A549 (cell line): ENCODE measurements around the gene PPP2R5C. TPM values are rescaled to one million over a fixed set of nuclear protein-coding genes. Genes with fewer than 3 reads are reported as not detected.

Experiments
- ATAC-seq, 2 experiments: fragments of 200-7000 bp in 1 of 2; fragments of >200 bp in 1 of 2; cut with Nextera tagmentation in 1 of 2; cut with Tn5 transposase in 1 of 2; 3 replicates each; pipeline versions ENCODE4 v1.8.0 to v1.9.1; 2018 to 2020; ENCODE audit warnings: mild to moderate bottlenecking in 1 of 2, moderate library complexity in 1 of 2
- CTCF ChIA-PET: fragments of 300-600 bp; sonication (Branson Sonifier 250); formaldehyde crosslinking; extraction: SDS; loops from one replicate; lab custom pipeline; 2021; ENCODE audit warnings: antibody characterized with exemption, inconsistent platforms; lab: Yijun Ruan, JAX
- POLR2A ChIA-PET: fragments of 350-600 bp; formaldehyde crosslinking; extraction: SDS; loops from one replicate; lab custom pipeline; 2021; ENCODE audit warnings: antibody characterized with exemption, inconsistent platforms; lab: Yijun Ruan, JAX
- DNase-seq, 2 experiments: peaks; one replicate each; pipeline versions ENCODE4 v3.0.0 to v3.0.0-alpha.2; 2011 to 2016; ENCODE audit warnings: low read depth in 1 of 2, low spot score in 1 of 2
- FAIRE-seq: peaks from 2 replicates; lab custom pipeline; 2011; peaks lifted over from hg19 to GRCh38; lab: Jason Lieb, UNC
- H3K27ac ChIP-seq, 2 experiments: fragments of >200 bp; sonication (Bioruptor Twin); formaldehyde crosslinking; 3 replicates each; pipeline ENCODE4 v1.5.1; 2016 to 2017
- H3K4me1 ChIP-seq: fragments of >200 bp; sonication (Bioruptor Twin); formaldehyde crosslinking; 3 replicates; pipeline ENCODE4 v1.6.1; 2016
- H3K4me2 ChIP-seq: fragments of >200 bp; sonication (Bioruptor Twin); formaldehyde crosslinking; 3 replicates; pipeline ENCODE4 v1.6.1; 2016
- H3K4me3 ChIP-seq: fragments of >200 bp; sonication (Bioruptor Twin); formaldehyde crosslinking; 3 replicates; pipeline ENCODE4 v1.5.1; 2016
- H3K9me3 ChIP-seq: fragments of >200 bp; sonication (Bioruptor Twin); formaldehyde crosslinking; 3 replicates; pipeline ENCODE4 v1.6.1; 2016
- ATOH8 ChIP-seq: fragments of 250-450 bp; sonication (Bioruptor Pico); IDR thresholded peaks from 2 replicates; pipeline ENCODE4 v1.5.0; 2020; ENCODE audit warnings: low read depth, mild to moderate bottlenecking, moderate library complexity
- BHLHE40 ChIP-seq: IDR thresholded peaks from 2 replicates; pipeline ENCODE4 v1.6.1; 2012; ENCODE audit warnings: low read depth, low read length, inconsistent platforms
- CEBPB ChIP-seq, 2 experiments: fragments of >200 bp in 1 of 2; sonication (Bioruptor Twin) in 1 of 2; formaldehyde crosslinking in 1 of 2; IDR thresholded peaks; 2 replicates each; pipeline ENCODE4 v1.6.1; 2012 to 2016
- CHD2 ChIP-seq: fragments of 150-350 bp; IDR thresholded peaks from 2 replicates; pipeline ENCODE4 v1.6.1; 2014; ENCODE audit warnings: low read length; ENCODE audit not compliant: partially characterized antibody
- CHD4 ChIP-seq: fragments of 200-600 bp; sonication (generic); IDR thresholded peaks from 2 replicates; pipeline ENCODE4 v1.6.1; 2016; ENCODE audit warnings: antibody characterized with exemption, mild to moderate bottlenecking, borderline replicate concordance
- EHMT2 ChIP-seq: fragments of 200-600 bp; sonication (generic); IDR thresholded peaks from 2 replicates; pipeline ENCODE4 v1.6.1; 2016; ENCODE audit warnings: antibody characterized with exemption, low read depth, mild to moderate bottlenecking, moderate library complexity
- ELK1 ChIP-seq: fragments of 150-350 bp; IDR thresholded peaks from 2 replicates; pipeline ENCODE4 v1.6.1; 2014; ENCODE audit warnings: low read depth, mild to moderate bottlenecking, low read length
- EP300 ChIP-seq, 2 experiments: fragments of >200 bp; sonication (Bioruptor Twin); formaldehyde crosslinking; IDR thresholded peaks; 2 replicates in 1 of 2; 3 replicates in 1 of 2; pipeline ENCODE4 v1.6.1; 2016 to 2017
- FOSB ChIP-seq: fragments of 250-450 bp; sonication (Bioruptor Pico); IDR thresholded peaks from 2 replicates; pipeline ENCODE4 v1.5.0; 2020; ENCODE audit warnings: mild to moderate bottlenecking, moderate library complexity
- GATA3 ChIP-seq: IDR thresholded peaks from 2 replicates; pipeline ENCODE4 v1.6.1; 2012; ENCODE audit warnings: borderline replicate concordance
- HDAC2 ChIP-seq: fragments of 200-600 bp; sonication (generic); IDR thresholded peaks from 2 replicates; pipeline ENCODE4 v1.6.1; 2016
- HES2 ChIP-seq: fragments of >200 bp; sonication (Bioruptor Twin); formaldehyde crosslinking; IDR thresholded peaks from 2 replicates; pipeline ENCODE4 v1.6.1; 2016
- HEYL ChIP-seq: fragments of 250-450 bp; sonication (Bioruptor Pico); IDR thresholded peaks from 2 replicates; pipeline ENCODE4 v1.8.0; 2021; ENCODE audit warnings: mild to moderate bottlenecking, moderate library complexity
- HOXB5 ChIP-seq: fragments of 250-450 bp; sonication (Bioruptor Pico); IDR thresholded peaks from 2 replicates; pipeline ENCODE4 v1.5.0; 2020; ENCODE audit warnings: mild to moderate bottlenecking, moderate library complexity
- JUNB ChIP-seq: fragments of >200 bp; sonication (Bioruptor Twin); formaldehyde crosslinking; IDR thresholded peaks from 2 replicates; pipeline ENCODE4 v1.6.1; 2016
- MAFK ChIP-seq: fragments of 450-650 bp; IDR thresholded peaks from 2 replicates; pipeline ENCODE4 v1.6.1; 2014; ENCODE audit not compliant: partially characterized antibody
- MAX ChIP-seq: IDR thresholded peaks from 2 replicates; pipeline ENCODE4 v1.6.1; 2012
- MYC ChIP-seq: IDR thresholded peaks from 2 replicates; pipeline ENCODE4 v1.6.1; 2012; ENCODE audit warnings: mild to moderate bottlenecking, inconsistent platforms, low read length, improper control_type of control experiment, borderline replicate concordance
- NPAS2 ChIP-seq: fragments of 250-450 bp; sonication (Bioruptor Pico); IDR thresholded peaks from 2 replicates; pipeline ENCODE4 v1.8.0; 2022; ENCODE audit warnings: mild to moderate bottlenecking, moderate library complexity, borderline replicate concordance
- PBX3 ChIP-seq: IDR thresholded peaks from 2 replicates; pipeline ENCODE4 v1.6.1; 2012
- RCOR1 ChIP-seq: fragments of 150-350 bp; IDR thresholded peaks from 2 replicates; pipeline ENCODE4 v1.6.1; 2014; ENCODE audit warnings: antibody characterized with exemption, low read length, low read depth
- SMC3 ChIP-seq: fragments of >200 bp; sonication (Bioruptor Twin); formaldehyde crosslinking; IDR thresholded peaks from 3 replicates; pipeline ENCODE4 v1.6.1; 2018; ENCODE audit warnings: inconsistent platforms
- TFCP2L1 ChIP-seq: fragments of 250-450 bp; sonication (Bioruptor Pico); IDR thresholded peaks from 2 replicates; pipeline ENCODE4 v1.5.0; 2021; ENCODE audit warnings: mild to moderate bottlenecking
- TP53 ChIP-seq: fragments of 250-450 bp; sonication (Bioruptor Pico); IDR thresholded peaks from 2 replicates; pipeline ENCODE4 v1.5.0; 2021; ENCODE audit warnings: mild to moderate bottlenecking, moderate library complexity
- ZNF302 ChIP-seq: fragments of 250-450 bp; sonication (Bioruptor Pico); IDR thresholded peaks from 2 replicates; pipeline ENCODE4 v1.9.0; 2021; ENCODE audit warnings: inconsistent platforms, mild to moderate bottlenecking, moderate library complexity
- ZSCAN20 ChIP-seq: fragments of 250-450 bp; sonication (Bioruptor Pico); IDR thresholded peaks from 2 replicates; pipeline ENCODE4 v1.8.0; 2022; ENCODE audit warnings: mild to moderate bottlenecking, moderate library complexity
- WGBS: methylation state at CpG from one replicate; pipeline ENCODE4 v1.1.6; 2017; ENCODE audit errors: missing lambda C conversion rate; 5-methylcytosine and 5-hydroxymethylcytosine counted together
- polyA plus RNA-seq, 4 experiments: library from polyadenylated mRNA; depleted of rRNA in 3 of 4; stranded (reverse); fragments of >200 nt; fragmentation: RNase III in 1 of 4; extraction: RNeasy Plus Mini Kit Qiagen cat#74134 plus additional on column Dnase treatment in 1 of 4; gene quantifications; 2 replicates in 3 of 4; 3 replicates in 1 of 4; pipeline ENCODE4 v1.2.3, GENCODE V29; 2011 to 2017

The PPP2R5C gene
- polyA plus RNA-seq, 2 of the 4 experiments (the other 2 are of a cell fraction): 74.8 to 150 TPM

- TF ChIP-seq ATOH8 (no peak), EHMT2 (no peak), CEBPB (IDR thresholded peaks at IDR 0.05) (no peak), JUNB (no peak), HDAC2 (no peak)
Measured at GRCh38 chr14:101900253-101900652, 138.7 kb downstream of the PPP2R5C start (continued).

- Histone ChIP-seq H3K27ac (no peak overlapping the region), H3K4me2 (no peak overlapping the region), H3K4me3 (no peak overlapping the region), H3K4me1 (no peaks in the 10 kb centered on the region), H3K9me3 (no peaks in the 10 kb centered on the region)
- ATAC-seq (no peak), DNase-seq (no peak), FAIRE-seq (no peak)
- POLR2A ChIA-PET: no interaction called here
- 97% methylated on average over 13 of the region's 13 CpGs for WGBS
- TF ChIP-seq MAX: no peak
- TF ChIP-seq TFCP2L1: no peak
- TF ChIP-seq MYC: no peak
- TF ChIP-seq FOSB (CRISPR knock-in tag): no peak
- TF ChIP-seq NPAS2: no peak
- TF ChIP-seq HEYL: no peak
- TF ChIP-seq HDAC2: no peak
- no peak for TF ChIP-seq MAFK
- no peak for TF ChIP-seq CHD2
- no peak for TF ChIP-seq EP300 (IDR thresholded peaks at IDR 0.05)
- TF ChIP-seq HOXB5: no peak
- TF ChIP-seq RCOR1: no peak
- TF ChIP-seq BHLHE40: no peak
- CTCF ChIA-PET: no interaction called here
Measured at GRCh38 chr14:101903111-101903561, 141.6 kb downstream of the PPP2R5C start.

GRCh38 chr14:101905614-101906013 is 144.1 kb downstream of the PPP2R5C start:
- CTCF ChIA-PET: interaction anchor here (1.8 kb wide), 1 partner anchor 135 kb away, joined by 6 read pairs; no protein-coding TSS in a partner anchor
- Histone ChIP-seq H3K4me1 (no peaks in the 10 kb centered on the region), H3K27ac (no peak overlapping the region)
- WGBS: 88% methylated on average over 9 of the region's 9 CpGs
- no peak for TF ChIP-seq EHMT2
- TF ChIP-seq SMC3: no peak
- no peak for TF ChIP-seq ZSCAN20 (CRISPR knock-in tag)
- no peak for TF ChIP-seq PBX3
- TF ChIP-seq TP53 (CRISPR knock-in tag): no peak
- no peak for TF ChIP-seq HES2
- TF ChIP-seq ZNF302 (CRISPR knock-in tag): no peak
- no peak for TF ChIP-seq ELK1
- TF ChIP-seq MYC: no peak
- TF ChIP-seq GATA3: no peak
- no peak for TF ChIP-seq TFCP2L1
- TF ChIP-seq CHD4: no peak
- TF ChIP-seq, all 56 proteins: peak for 0
- POLR2A ChIA-PET: no interaction called here
- ATAC-seq (peak; percentile 32 to 56; a peak in 2 of 6 replicates), FAIRE-seq (no peak), DNase-seq (no peak)
- Histone ChIP-seq H3K4me3 (no peak overlapping the region), H3K4me2 (no peak overlapping the region), H3K9me3 (no peaks in the 10 kb centered on the region)
